ENCODE results near the gene H1-8.

Gene H1-8, protein sequence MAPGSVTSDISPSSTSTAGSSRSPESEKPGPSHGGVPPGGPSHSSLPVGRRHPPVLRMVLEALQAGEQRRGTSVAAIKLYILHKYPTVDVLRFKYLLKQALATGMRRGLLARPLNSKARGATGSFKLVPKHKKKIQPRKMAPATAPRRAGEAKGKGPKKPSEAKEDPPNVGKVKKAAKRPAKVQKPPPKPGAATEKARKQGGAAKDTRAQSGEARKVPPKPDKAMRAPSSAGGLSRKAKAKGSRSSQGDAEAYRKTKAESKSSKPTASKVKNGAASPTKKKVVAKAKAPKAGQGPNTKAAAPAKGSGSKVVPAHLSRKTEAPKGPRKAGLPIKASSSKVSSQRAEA

DNA sequence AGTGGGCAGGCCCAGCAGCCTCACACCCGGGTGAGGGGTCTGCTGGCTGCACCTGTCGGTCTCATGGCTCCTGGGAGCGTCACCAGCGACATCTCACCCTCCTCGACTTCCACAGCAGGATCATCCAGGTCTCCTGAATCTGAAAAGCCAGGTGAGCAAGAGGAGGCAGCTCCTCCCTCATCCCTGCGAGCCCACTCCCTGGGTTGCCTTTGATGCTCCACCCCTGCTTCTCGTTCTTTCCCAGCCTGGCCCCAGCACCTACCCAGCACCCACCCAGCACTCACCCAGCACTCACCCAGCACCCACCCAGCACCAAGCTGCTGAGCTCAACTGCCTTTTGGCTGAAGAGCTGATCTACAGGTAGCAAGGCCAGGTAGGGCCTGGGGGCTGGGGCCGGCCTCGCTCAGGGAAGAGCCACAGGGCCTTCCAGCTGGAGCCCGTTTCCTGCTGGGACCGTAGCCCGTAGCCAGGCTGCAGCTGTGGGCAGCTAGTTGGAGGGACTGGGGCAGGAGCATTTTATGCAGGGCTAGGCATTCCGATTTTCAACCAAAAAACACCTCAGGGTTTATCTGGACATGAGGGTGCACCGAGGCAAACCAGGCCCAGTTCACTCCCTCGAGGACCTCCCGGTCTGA, at the start of gene H1-8:
Gene H1-8 (plus strand): TSS at position 20 of the 635 bp plus-strand sequence. CDS start 44 bp downstream, at position 64.
- TF ChIP-seq, protein P1, sequence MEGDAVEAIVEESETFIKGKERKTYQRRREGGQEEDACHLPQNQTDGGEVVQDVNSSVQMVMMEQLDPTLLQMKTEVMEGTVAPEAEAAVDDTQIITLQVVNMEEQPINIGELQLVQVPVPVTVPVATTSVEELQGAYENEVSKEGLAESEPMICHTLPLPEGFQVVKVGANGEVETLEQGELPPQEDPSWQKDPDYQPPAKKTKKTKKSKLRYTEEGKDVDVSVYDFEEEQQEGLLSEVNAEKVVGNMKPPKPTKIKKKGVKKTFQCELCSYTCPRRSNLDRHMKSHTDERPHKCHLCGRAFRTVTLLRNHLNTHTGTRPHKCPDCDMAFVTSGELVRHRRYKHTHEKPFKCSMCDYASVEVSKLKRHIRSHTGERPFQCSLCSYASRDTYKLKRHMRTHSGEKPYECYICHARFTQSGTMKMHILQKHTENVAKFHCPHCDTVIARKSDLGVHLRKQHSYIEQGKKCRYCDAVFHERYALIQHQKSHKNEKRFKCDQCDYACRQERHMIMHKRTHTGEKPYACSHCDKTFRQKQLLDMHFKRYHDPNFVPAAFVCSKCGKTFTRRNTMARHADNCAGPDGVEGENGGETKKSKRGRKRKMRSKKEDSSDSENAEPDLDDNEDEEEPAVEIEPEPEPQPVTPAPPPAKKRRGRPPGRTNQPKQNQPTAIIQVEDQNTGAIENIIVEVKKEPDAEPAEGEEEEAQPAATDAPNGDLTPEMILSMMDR (IDR thresholded peaks at IDR 0.05), result no peak

DNA sequence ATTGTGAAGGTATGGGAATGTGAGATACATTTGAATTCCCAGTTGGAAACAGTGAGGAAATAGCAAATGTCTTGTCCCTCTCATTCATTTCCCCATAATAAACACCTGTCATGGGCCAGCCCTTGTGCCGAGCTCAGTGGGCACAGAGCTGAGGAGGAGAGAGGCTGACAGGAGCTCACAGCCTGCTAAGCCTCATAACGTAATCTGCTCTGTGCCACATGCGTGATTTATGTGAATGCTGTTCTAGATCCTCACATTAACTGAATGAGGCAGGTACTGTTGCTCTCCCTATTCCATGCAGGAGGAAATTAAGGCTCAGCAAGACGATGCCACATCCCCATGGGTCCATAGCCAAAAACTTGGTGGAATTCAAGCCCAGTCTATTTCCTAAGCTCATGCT, 49.8 kb upstream of the H1-8 start:
- TF ChIP-seq, protein P1 (IDR thresholded peaks at IDR 0.05), result no peak

DNA sequence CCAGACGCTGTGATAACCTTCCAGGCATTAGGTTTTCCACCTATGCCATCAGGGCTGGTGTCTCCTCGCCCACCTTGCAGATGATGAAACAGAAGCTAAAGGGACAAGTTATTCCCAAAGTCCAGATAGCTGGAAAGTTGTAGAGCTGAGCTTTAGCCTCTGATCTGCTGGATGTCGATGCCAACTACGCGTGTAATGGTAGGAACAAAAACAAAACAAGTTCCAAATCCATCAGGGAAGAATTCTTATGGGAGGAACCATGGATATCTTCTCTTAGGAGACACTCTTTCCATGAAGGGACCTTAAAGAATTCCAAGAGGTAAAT, 42.7 kb upstream of the H1-8 start:
- TF ChIP-seq, protein P1 (IDR thresholded peaks at IDR 0.05), result no peak

DNA sequence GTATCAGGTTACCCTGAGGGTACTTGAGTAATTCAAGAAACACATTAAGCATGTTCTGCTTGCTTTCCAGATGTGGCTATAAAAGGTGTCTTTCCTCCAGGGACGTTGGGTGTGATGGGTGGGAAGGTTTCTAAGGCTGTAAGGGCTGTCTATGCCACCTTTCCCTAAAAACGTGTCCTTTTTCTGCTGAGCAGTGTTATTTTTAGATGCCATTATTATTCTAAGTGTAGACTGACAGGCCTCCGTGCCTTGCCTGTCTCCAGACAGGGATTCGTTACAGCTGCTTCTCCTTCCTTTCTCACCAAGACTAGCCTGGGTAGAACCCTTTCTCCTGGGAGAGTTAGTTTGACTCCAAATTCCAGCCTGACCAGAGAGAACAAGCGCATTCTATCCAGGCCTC, 41.3 kb upstream of the H1-8 start:
- TF ChIP-seq, protein P1 (IDR thresholded peaks at IDR 0.05), result no peak

DNA sequence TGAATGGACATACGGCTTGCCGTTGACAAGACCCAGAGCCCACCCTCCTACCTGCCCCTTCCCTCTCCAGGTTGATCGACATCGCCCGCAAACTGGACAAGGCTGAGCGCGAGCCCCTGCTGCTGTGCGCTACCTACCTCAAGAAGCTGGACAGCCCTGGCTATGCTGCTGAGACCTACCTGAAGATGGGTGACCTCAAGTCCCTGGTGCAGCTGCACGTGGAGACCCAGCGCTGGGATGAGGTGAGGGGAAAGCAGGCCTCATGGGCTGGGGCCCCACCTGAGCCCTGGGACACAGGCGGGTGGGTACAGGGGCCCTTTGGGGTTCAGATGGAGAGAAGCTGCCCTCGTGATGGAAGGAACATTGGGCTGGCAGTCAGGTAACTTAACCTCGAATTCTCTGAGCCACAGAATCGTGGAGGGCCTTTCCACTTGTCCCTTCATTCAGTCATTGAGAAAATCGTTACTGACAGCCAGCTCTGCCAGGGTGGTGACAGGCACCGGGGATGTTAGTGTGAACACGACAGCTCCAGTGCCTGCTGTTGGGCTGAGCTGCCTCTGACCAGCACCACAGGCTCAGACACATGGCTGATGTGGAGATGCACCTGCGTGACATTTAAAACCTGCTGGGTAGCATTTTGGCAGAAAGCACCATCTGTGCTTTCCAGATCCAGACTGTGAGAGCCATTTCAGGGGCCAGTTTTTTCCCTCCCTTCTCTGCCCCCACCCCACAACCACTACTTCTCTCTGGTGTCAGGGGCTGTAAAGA, 40.1 kb upstream of the H1-8 start:
- TF ChIP-seq, protein P1 (IDR thresholded peaks at IDR 0.05), result no peak

DNA sequence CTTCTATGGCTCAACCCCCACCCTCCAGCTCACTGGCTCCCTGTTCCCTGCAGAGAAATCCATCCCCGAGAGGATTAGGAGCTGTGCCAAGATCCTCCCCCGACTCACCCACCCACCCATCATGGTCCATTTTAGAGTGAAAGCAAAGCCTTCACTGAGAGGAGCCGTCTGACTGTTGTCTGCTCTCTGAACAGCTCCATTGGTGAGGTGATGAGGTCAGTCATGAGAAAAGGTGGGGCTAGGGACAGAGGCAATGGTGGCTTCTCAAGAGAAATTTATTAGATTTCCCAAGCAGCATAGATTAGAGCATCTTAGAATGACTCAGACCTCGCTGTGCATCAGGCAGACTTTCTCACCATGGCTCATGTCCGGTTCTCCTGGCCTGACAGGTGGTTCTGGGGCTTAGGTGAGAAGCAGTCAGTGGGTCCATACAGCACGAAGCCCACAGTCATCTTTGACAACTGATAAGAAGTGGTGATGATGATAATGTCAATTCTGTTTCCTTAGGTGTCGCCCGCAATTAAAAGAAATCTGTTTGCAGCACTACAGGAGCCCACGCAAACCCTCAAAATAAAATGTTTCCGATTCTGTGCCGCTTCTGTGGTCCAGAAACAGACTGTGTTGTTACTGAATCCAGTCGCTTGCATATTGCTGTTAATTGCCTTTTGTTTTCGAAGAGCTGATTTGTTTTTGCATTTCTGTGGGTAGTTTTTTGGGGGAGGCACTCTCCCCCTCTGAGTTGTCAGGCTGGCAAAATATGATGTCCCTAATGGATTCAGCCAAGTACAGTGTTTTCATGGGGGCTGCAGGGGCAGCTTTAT, 39.3 kb upstream of the H1-8 start:
- TF ChIP-seq, protein P1 (IDR thresholded peaks at IDR 0.05), result no peak

DNA sequence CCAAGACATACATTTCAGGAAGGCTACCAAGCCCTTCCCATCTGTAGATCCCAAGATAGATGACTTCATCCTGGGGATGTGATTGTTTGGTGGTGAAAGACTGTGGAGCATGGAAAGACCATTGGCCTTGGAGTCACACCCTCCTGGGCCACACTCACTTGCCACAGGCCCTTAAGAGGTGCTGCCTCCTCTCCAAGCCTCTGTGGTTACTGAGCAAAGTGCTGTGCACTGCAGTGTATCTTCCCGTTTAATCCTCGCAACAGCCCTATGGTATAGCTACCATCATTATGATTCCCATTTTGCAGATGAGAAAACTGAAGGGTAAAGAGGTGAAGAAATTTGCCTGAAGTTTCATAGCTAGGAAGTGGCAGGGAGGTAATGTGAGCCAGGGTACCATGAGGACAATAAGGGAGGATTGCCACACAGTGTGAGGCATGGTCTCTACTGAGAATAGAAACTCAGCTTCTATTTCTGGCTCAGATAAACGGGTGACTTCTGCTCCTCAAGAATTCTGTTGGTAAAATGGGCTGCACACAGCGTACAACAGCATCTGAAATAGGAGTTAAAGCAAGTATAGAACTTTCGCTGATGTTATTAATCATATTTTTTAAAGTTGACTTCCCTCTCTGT, 38.4 kb upstream of the H1-8 start:
- TF ChIP-seq, protein P1 (IDR thresholded peaks at IDR 0.05), result no peak
